ENCODE results near the gene NFATC2IP.
"Not testable (repeated sequence)": the region's sequence is repeated elsewhere in the genome, so short reads cannot be mapped to it uniquely, and the experiment has no call there.

Gene NFATC2IP

GRCh38 chr16:29004496-29005139 lies 53.9 kb downstream of the NFATC2IP start:
- DNase-seq: not testable (repeated sequence)

- DNase-seq: no peak
Measured at GRCh38 chr16:29007730-29008593, 57.2 kb downstream of the NFATC2IP start.

GRCh38 chr16:29009050-29009837 lies 58.5 kb downstream of the NFATC2IP start:
- no peak for DNase-seq

GRCh38 chr16:29009838-29010166 lies 59.1 kb downstream of the NFATC2IP start:
- no peak for DNase-seq

- no peak for DNase-seq
Measured at GRCh38 chr16:29011112-29011511, 60.4 kb downstream of the NFATC2IP start.

DNA sequence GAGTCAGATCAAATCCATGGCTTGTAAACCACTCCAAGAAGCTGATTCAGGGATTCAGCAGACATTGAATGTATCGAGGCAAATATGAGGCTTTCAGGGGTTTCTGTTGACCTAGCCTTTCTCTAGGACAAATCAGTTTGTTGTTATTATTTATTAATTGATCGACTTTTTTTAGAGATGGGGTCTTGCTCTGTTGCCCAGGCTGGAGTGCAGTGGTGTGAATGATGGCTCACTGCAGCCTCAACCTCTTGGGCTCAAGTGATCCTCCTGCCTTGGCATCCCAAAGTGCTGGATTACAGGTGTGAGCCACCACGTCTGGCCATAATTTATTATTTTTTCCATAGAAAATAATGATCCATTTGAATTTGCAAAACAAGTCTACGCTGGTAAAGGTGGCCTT lies 61.1 kb downstream of the NFATC2IP start:
- no peak for DNase-seq

DNA sequence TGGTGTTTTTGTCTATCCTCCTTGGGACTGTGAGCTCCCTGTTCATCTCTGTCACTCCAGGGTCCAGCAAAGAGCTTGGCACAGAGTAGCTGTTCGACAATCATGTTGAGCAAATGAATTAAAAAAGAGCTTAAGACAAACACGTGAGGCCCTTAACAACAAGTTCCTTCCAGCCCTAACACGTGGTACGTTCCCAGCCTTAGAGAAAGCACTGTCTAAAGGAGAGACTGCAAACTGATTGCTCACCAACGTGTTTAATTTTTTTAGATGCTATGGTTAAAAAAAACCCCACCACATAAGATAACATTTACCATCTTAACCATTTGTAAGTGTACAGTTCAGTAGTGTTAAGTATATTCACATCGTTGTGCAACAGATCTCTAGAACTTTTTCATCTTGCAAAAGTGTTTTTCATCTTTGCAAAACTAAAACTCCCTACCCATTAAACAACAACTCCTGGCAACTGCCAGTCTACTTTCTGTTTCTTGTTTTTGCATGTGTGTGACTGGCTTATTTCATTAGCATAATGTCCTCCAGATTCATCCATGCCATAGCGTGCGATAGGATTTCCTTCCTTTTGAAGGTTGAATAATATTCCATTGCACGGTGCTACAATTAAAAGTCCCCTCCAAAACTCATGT lies 62.3 kb downstream of the NFATC2IP start:
- DNase-seq: no peak

DNA sequence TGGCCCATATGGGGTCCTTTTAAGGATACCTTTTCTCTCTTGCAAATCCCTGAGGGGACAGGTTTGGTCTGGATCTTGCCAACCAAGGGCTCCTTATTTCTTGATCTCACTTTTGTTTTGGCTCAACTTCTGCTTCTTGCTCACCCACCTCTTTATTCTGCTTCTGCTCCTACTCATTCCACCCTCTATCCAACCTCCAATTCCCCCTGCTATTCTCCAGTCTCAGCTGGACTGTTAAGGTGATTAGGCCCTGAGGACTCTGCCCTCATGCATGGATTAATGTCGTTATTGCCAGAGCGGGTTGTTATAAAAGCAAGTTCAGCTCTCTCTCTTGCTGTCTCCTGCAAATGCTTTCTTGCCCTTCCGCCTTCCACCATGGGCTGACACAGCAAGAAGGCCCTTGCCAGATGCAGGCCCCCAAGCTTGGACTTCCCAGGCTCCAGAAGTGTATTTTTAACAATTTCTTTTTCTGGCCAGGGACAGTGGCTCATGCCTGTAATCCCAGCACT lies 63.9 kb downstream of the NFATC2IP start:
- no peak for DNase-seq

Data from NCI-H2227 treated with DMSO at 0.1 percent for 48 hours (cell line).